Duodenal mucosa (tissue), 2 donors: ENCODE measurements around the gene ABCA10.
"Not testable (repeated sequence)": the region's sequence is repeated elsewhere in the genome, so short reads cannot be mapped to it uniquely, and the experiment has no call there.

Experiments
- H3K27ac ChIP-seq: one replicate; pipeline ENCODE4 v1.7.0; 2013; ENCODE audit warnings: low read depth, low read length
- H3K27me3 ChIP-seq, 2 donors: one replicate each; pipeline ENCODE4 v1.7.0; 2013; ENCODE audit warnings: low read length in 2 of 2, control low read depth in 1 of 2; ENCODE audit not compliant: insufficient read depth in 2 of 2, control insufficient read depth in 1 of 2
- H3K36me3 ChIP-seq, 2 donors: one replicate each; pipeline ENCODE4 v1.7.0; 2013; ENCODE audit warnings: low read length in 2 of 2, control low read depth in 1 of 2; ENCODE audit not compliant: insufficient read depth in 2 of 2, control insufficient read depth in 1 of 2
- H3K4me1 ChIP-seq, 2 donors: one replicate each; pipeline ENCODE4 v1.7.0; 2013; ENCODE audit warnings: low read length in 2 of 2, control low read depth in 1 of 2; ENCODE audit not compliant: insufficient read depth in 2 of 2, control insufficient read depth in 1 of 2
- H3K4me3 ChIP-seq, 2 donors: one replicate each; pipeline ENCODE4 v1.7.0; 2013; ENCODE audit warnings: low read length in 2 of 2, low read depth in 1 of 2
- H3K9ac ChIP-seq, 2 donors: one replicate each; pipeline ENCODE4 v1.7.0; 2013; ENCODE audit warnings: low read length in 2 of 2, low read depth in 1 of 2
- H3K9me3 ChIP-seq, 2 donors: one replicate each; pipeline ENCODE4 v1.7.0; 2013; ENCODE audit warnings: low read length in 2 of 2, control low read depth in 1 of 2; ENCODE audit not compliant: control insufficient read depth in 1 of 2

The ABCA10 gene

GRCh38 chr17:69228576-69228975, at the start of gene ABCA10:
Gene ABCA10, minus strand, starts transcription at chr17:69228824. Its CDS starts 3,466 bp downstream, at chr17:69225358.
- H3K9me3 ChIP-seq = peaks cover 3 to 6% of the 10 kb centered on the region in 2 donors
- no peaks in the 10 kb centered on the region for H3K36me3 ChIP-seq
- no peak within 1 kb of the TSS for H3K27ac ChIP-seq
- no peak within 1 kb of the TSS for H3K9ac ChIP-seq
- H3K4me1 ChIP-seq = no peaks in the 10 kb centered on the region
- no peaks in the 10 kb centered on the region for H3K27me3 ChIP-seq
- no peak within 1 kb of the TSS for H3K4me3 ChIP-seq

GRCh38 chr17:69276279-69276678, 47.7 kb upstream of the ABCA10 start:
- not testable (repeated sequence) for H3K9me3 ChIP-seq

GRCh38 chr17:69275751-69276150, 47.1 kb upstream of the ABCA10 start:
- H3K9ac ChIP-seq = no peak overlapping the region
- no peak overlapping the region for H3K4me3 ChIP-seq
- H3K27me3 ChIP-seq = no peaks in the 10 kb centered on the region
- peaks cover 0 to 11% of the 10 kb centered on the region in 2 donors for H3K36me3 ChIP-seq
- no peak overlapping the region for H3K27ac ChIP-seq
- no peaks in the 10 kb centered on the region for H3K4me1 ChIP-seq
- H3K9me3 ChIP-seq = no peaks in the 10 kb centered on the region

More at GRCh38 chr17:69276279-69276678, 47.7 kb upstream of the ABCA10 start:
- not testable (repeated sequence) for H3K4me3 ChIP-seq, H3K9ac ChIP-seq, H3K4me1 ChIP-seq, H3K27ac ChIP-seq, H3K27me3 ChIP-seq
- peaks cover 0 to 11% of the 10 kb centered on the region in 2 donors for H3K36me3 ChIP-seq

GRCh38 chr17:69271023-69271422, 42.4 kb upstream of the ABCA10 start:
- H3K9ac ChIP-seq = no peak overlapping the region
- peaks cover 0 to 3% of the 10 kb centered on the region in 2 donors for H3K36me3 ChIP-seq
- no peaks in the 10 kb centered on the region for H3K4me1 ChIP-seq
- no peak overlapping the region for H3K4me3 ChIP-seq
- no peaks in the 10 kb centered on the region for H3K27me3 ChIP-seq
- no peaks in the 10 kb centered on the region for H3K9me3 ChIP-seq
- no peak overlapping the region for H3K27ac ChIP-seq

- Histone ChIP-seq H3K4me1 (no peaks in the 10 kb centered on the region), H3K4me3 (no peak overlapping the region), H3K27ac (no peak overlapping the region), H3K27me3 (no peaks in the 10 kb centered on the region), H3K9ac (no peak overlapping the region), H3K36me3 (peaks cover 0 to 3% of the 10 kb centered on the region in 2 donors), H3K9me3 (no peaks in the 10 kb centered on the region)
These were observed 40.7 kb upstream of the ABCA10 start for GRCh38 chr17:69269131-69269998.

GRCh38 chr17:69268543-69269014, 40.0 kb upstream of the ABCA10 start:
- H3K27ac ChIP-seq = no peak overlapping the region
- no peaks in the 10 kb centered on the region for H3K27me3 ChIP-seq
- no peak overlapping the region for H3K9ac ChIP-seq
- H3K4me3 ChIP-seq = no peak overlapping the region
- H3K4me1 ChIP-seq = no peaks in the 10 kb centered on the region
- no peaks in the 10 kb centered on the region for H3K9me3 ChIP-seq
- H3K36me3 ChIP-seq = no peaks in the 10 kb centered on the region

GRCh38 chr17:69267219-69267618, 38.6 kb upstream of the ABCA10 start:
- Histone ChIP-seq H3K4me3 (no peak overlapping the region), H3K36me3 (peaks cover 0 to 3% of the 10 kb centered on the region in 2 donors), H3K27ac (no peak overlapping the region), H3K27me3 (no peaks in the 10 kb centered on the region), H3K9ac (no peak overlapping the region), H3K4me1 (no peaks in the 10 kb centered on the region), H3K9me3 (no peaks in the 10 kb centered on the region)

- no peak overlapping the region for H3K9ac ChIP-seq
- H3K36me3 ChIP-seq = peaks cover 0 to 3% of the 10 kb centered on the region in 2 donors
- no peaks in the 10 kb centered on the region for H3K4me1 ChIP-seq
- no peaks in the 10 kb centered on the region for H3K9me3 ChIP-seq
- H3K4me3 ChIP-seq = no peak overlapping the region
- H3K27me3 ChIP-seq = no peaks in the 10 kb centered on the region
- H3K27ac ChIP-seq = no peak overlapping the region
These were observed 37.2 kb upstream of the ABCA10 start for GRCh38 chr17:69265873-69266272.

GRCh38 chr17:69254187-69254586, 25.6 kb upstream of the ABCA10 start:
- no peak overlapping the region for H3K27ac ChIP-seq
- no peak overlapping the region for H3K9ac ChIP-seq
- H3K27me3 ChIP-seq = no peaks in the 10 kb centered on the region
- peaks cover 0 to 22% of the 10 kb centered on the region in 2 donors for H3K36me3 ChIP-seq
- no peak overlapping the region for H3K4me3 ChIP-seq
- H3K9me3 ChIP-seq = no peaks in the 10 kb centered on the region
- H3K4me1 ChIP-seq = no peaks in the 10 kb centered on the region

GRCh38 chr17:69250641-69251040, 22.0 kb upstream of the ABCA10 start:
- Histone ChIP-seq H3K27ac (no peak overlapping the region), H3K27me3 (no peaks in the 10 kb centered on the region), H3K36me3 (peaks cover 0 to 23% of the 10 kb centered on the region in 2 donors), H3K4me1 (no peaks in the 10 kb centered on the region), H3K9ac (no peak overlapping the region), H3K9me3 (no peaks in the 10 kb centered on the region), H3K4me3 (no peak overlapping the region)
